Osteoblast (primary cell): Measurements from ENCODE around the gene GABBR2. TPM values are rescaled to one million over a fixed set of nuclear protein-coding genes. Genes with fewer than 3 reads are reported as not detected.

Experiments
- DNase-seq: peaks from one replicate; pipeline ENCODE4 v3.0.0; 2011; ENCODE audit warnings: low spot score, mixed read lengths; ENCODE audit not compliant: insufficient read length; ENCODE audit errors: missing footprints
- H2AFZ ChIP-seq: 2 replicates; pipeline ENCODE4 v1.6.0; 2011; ENCODE audit warnings: mild to moderate bottlenecking, low read length
- H3K27ac ChIP-seq: 2 replicates; pipeline ENCODE4 v1.5.1; 2011; ENCODE audit warnings: mild to moderate bottlenecking, low read depth, low read length, moderate library complexity
- H3K27me3 ChIP-seq: 2 replicates; pipeline ENCODE4 v1.6.0; 2012; ENCODE audit warnings: mild to moderate bottlenecking, control low read depth, inconsistent platforms, low read length, moderate library complexity; ENCODE audit not compliant: insufficient read depth
- H3K36me3 ChIP-seq: 2 replicates; pipeline ENCODE4 v1.5.1; 2011; ENCODE audit warnings: mild to moderate bottlenecking, low read length, control low read depth, moderate library complexity; ENCODE audit not compliant: insufficient read depth
- H3K4me1 ChIP-seq: 2 replicates; pipeline ENCODE4 v1.5.1; 2011; ENCODE audit warnings: mild to moderate bottlenecking, low read length, control low read depth, moderate library complexity; ENCODE audit not compliant: insufficient read depth
- H3K4me2 ChIP-seq: 2 replicates; pipeline ENCODE4 v1.6.0; 2011; ENCODE audit warnings: mild to moderate bottlenecking, low read length; ENCODE audit not compliant: insufficient read depth
- H3K4me3 ChIP-seq: fragments of 200-600 bp; sonication (generic); 3 replicates; pipeline ENCODE4 v1.5.1; 2012; ENCODE audit warnings: mild to moderate bottlenecking, low read length, inconsistent platforms; ENCODE audit not compliant: insufficient read depth
- H3K79me2 ChIP-seq: 2 replicates; pipeline ENCODE4 v1.6.0; 2012; ENCODE audit warnings: mild to moderate bottlenecking, low read length, control low read depth, inconsistent platforms; ENCODE audit not compliant: insufficient read depth
- H3K9me3 ChIP-seq: 2 replicates; pipeline ENCODE4 v1.5.1; 2011; ENCODE audit warnings: low read depth, low read length, control low read depth
- H4K20me1 ChIP-seq: 2 replicates; pipeline ENCODE4 v1.6.0; 2012; ENCODE audit warnings: mild to moderate bottlenecking, low read length, control low read depth; ENCODE audit not compliant: insufficient read depth
- total RNA-seq: library from RNA; depleted of rRNA; stranded (reverse); fragments of >200 nt; gene quantifications from 2 replicates; pipeline ENCODE4 v1.2.3, GENCODE V29; 2012
- TF ChIP-seq, protein P1 (sequence below): IDR thresholded peaks from 2 replicates; pipeline ENCODE4 v1.5.1; 2011; ENCODE audit warnings: mild to moderate bottlenecking, low read depth, low read length, moderate library complexity; ENCODE audit errors: extremely low read depth

GABBR2 gene
- total RNA-seq, 1 donor: under 0.01 TPM

DNA sequence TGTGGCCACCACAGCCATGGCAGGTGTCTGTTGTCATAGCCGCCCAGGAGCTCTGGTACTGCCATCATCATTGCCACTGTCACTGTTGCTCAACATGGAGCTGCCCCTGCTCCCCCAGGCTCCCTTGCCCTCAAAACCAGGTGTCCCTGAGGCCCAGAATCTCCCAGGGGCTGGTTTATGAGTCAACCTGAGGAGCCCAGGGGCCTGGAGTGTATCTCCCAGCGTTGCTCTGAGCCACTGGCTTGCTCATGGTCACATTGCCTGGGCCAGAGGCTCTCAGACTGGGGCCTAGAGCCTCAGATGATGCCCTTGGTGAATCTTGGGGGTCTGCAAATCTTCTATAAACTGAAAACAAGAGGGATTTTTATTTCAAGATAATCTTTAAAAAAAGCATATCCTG, 428.6 kb downstream of the GABBR2 start:
- Histone ChIP-seq H3K4me3 (no peak overlapping the region), H3K4me2 (no peak overlapping the region), H3K27ac (no peak overlapping the region), H2AFZ (no peak overlapping the region), H3K79me2 (no peaks in the 10 kb centered on the region), H3K27me3 (peaks cover 52% of the 10 kb centered on the region), H3K36me3 (no peaks in the 10 kb centered on the region), H3K4me1 (no peaks in the 10 kb centered on the region), H3K9me3 (no peaks in the 10 kb centered on the region), H4K20me1 (no peaks in the 10 kb centered on the region)
- TF ChIP-seq, protein P1, sequence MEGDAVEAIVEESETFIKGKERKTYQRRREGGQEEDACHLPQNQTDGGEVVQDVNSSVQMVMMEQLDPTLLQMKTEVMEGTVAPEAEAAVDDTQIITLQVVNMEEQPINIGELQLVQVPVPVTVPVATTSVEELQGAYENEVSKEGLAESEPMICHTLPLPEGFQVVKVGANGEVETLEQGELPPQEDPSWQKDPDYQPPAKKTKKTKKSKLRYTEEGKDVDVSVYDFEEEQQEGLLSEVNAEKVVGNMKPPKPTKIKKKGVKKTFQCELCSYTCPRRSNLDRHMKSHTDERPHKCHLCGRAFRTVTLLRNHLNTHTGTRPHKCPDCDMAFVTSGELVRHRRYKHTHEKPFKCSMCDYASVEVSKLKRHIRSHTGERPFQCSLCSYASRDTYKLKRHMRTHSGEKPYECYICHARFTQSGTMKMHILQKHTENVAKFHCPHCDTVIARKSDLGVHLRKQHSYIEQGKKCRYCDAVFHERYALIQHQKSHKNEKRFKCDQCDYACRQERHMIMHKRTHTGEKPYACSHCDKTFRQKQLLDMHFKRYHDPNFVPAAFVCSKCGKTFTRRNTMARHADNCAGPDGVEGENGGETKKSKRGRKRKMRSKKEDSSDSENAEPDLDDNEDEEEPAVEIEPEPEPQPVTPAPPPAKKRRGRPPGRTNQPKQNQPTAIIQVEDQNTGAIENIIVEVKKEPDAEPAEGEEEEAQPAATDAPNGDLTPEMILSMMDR: no peak
- DNase-seq: no peak

DNA sequence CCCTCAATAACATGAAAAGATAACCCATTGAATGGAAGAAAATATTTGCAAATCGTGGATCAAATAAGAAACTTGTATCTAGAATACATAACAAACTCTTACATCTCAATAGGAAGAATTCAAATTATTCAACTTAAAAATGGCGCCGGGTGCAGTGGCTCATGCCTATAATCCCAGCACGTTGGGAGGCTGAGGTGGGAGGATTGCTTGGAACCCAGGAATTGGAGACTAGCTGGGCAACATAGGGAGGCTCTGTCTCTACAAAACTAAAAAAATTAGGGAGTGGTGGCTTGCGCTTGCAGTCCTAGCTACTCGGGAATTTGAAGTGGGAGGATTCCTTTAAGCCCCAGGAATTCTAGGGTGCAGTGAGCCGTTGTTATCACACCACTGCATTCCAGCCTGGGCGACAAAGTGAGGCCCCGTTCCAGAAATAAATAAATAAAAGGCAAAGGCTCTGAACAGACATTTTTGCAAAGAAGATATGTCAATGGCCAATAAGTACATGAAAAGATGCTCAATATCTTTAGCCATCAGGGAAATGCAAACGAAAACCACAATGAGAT, 431.7 kb downstream of the GABBR2 start:
- Histone ChIP-seq H3K27me3 (peaks cover 58% of the 10 kb centered on the region), H3K27ac (no peak overlapping the region), H2AFZ (no peak overlapping the region), H3K4me2 (no peak overlapping the region), H3K9me3 (no peaks in the 10 kb centered on the region), H4K20me1 (no peaks in the 10 kb centered on the region), H3K36me3 (no peaks in the 10 kb centered on the region), H3K4me1 (no peaks in the 10 kb centered on the region), H3K79me2 (no peaks in the 10 kb centered on the region), H3K4me3 (no peak overlapping the region)
- TF ChIP-seq, protein P1: no peak
- DNase-seq: no peak

DNA sequence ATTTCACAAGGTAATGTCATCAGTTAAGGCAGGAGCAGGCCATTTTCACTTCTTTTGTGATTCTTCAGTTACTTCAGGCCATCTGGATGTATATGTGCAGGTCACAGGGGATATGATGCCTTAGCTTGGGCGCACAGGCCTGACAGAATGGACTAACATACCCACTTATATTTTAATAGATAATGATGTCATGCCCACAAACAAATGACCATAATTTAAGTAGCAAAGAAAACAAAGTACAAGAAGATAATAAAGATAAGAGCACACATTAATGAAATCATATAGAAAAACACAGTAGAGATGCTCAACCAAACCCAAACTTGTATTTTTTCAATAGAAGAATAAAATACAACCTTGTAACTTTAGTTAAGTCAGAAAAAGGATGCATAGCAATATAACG, 433.6 kb downstream of the GABBR2 start:
- Histone ChIP-seq H3K79me2 (no peaks in the 10 kb centered on the region), H3K4me2 (no peak overlapping the region), H3K9me3 (no peaks in the 10 kb centered on the region), H3K27me3 (peaks cover 51% of the 10 kb centered on the region), H3K4me3 (no peak overlapping the region), H3K27ac (no peak overlapping the region), H4K20me1 (no peaks in the 10 kb centered on the region), H2AFZ (no peak overlapping the region), H3K36me3 (no peaks in the 10 kb centered on the region), H3K4me1 (no peaks in the 10 kb centered on the region)
- no peak for DNase-seq
- TF ChIP-seq, protein P1: no peak

DNA sequence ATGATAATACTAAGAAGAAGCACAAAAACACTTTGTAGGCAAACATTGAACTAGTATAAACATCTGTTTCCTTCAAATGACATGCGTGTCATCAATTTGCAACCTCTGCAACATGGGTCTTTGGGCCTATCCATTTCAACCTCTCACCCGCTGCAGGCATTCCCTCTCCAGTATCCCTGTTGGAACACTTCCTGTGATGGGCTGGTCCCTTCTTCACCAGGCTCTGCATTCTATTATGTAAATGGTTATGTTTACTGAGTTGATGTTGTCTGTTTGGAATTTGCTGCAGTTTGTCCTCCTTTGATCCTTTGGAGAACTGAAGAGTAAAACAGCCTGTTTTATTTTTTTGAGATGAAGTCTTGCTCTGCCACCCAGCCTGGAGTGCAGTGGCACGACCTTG, 436.7 kb downstream of the GABBR2 start:
- no peak overlapping the region for H3K4me3 ChIP-seq
- H3K9me3 ChIP-seq: no peaks in the 10 kb centered on the region
- TF ChIP-seq, protein P1: no peak
- H3K27ac ChIP-seq: no peak overlapping the region
- no peak overlapping the region for H2AFZ ChIP-seq
- no peaks in the 10 kb centered on the region for H4K20me1 ChIP-seq
- H3K4me1 ChIP-seq: no peaks in the 10 kb centered on the region
- no peaks in the 10 kb centered on the region for H3K79me2 ChIP-seq
- peaks cover 26% of the 10 kb centered on the region for H3K27me3 ChIP-seq
- no peak for DNase-seq
- H3K4me2 ChIP-seq: no peak overlapping the region
- no peaks in the 10 kb centered on the region for H3K36me3 ChIP-seq
